Epithelial cell of proximal tubule (primary cell): Measurements from ENCODE around the gene CDC16. TPM values are rescaled to one million over a fixed set of nuclear protein-coding genes. Genes with fewer than 3 reads are reported as not detected.
A peak's percentile ranks its signal among the peaks of the same experiment; 100 is the strongest.
"Not testable (repeated sequence)": the region's sequence is repeated elsewhere in the genome, so short reads cannot be mapped to it uniquely, and the experiment has no call there.

ENCODE experiments used
- DNase-seq: peaks from one replicate; pipeline ENCODE4 v3.0.0-alpha.2; 2011; ENCODE audit warnings: low read depth
- H3K4me3 ChIP-seq: 2 replicates; pipeline ENCODE4 v1.5.1; 2011; ENCODE audit warnings: low read depth, mild to moderate bottlenecking, low read length
- total RNA-seq: library from RNA; depleted of rRNA; stranded (reverse); fragments of >200 nt; gene quantifications from 2 replicates; pipeline ENCODE4 v1.2.3, GENCODE V29; 2015
- TF ChIP-seq, protein P1 (sequence below): conservative IDR thresholded peaks from 2 replicates; pipeline ENCODE4 v1.5.1; 2012; ENCODE audit warnings: low read depth, mild to moderate bottlenecking, low read length

Gene CDC16, protein sequence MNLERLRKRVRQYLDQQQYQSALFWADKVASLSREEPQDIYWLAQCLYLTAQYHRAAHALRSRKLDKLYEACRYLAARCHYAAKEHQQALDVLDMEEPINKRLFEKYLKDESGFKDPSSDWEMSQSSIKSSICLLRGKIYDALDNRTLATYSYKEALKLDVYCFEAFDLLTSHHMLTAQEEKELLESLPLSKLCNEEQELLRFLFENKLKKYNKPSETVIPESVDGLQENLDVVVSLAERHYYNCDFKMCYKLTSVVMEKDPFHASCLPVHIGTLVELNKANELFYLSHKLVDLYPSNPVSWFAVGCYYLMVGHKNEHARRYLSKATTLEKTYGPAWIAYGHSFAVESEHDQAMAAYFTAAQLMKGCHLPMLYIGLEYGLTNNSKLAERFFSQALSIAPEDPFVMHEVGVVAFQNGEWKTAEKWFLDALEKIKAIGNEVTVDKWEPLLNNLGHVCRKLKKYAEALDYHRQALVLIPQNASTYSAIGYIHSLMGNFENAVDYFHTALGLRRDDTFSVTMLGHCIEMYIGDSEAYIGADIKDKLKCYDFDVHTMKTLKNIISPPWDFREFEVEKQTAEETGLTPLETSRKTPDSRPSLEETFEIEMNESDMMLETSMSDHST
- 20.0 and 27.9 TPM in 2 replicates for total RNA-seq

- DNase-seq = peak; percentile 31
- TF ChIP-seq, protein P1, sequence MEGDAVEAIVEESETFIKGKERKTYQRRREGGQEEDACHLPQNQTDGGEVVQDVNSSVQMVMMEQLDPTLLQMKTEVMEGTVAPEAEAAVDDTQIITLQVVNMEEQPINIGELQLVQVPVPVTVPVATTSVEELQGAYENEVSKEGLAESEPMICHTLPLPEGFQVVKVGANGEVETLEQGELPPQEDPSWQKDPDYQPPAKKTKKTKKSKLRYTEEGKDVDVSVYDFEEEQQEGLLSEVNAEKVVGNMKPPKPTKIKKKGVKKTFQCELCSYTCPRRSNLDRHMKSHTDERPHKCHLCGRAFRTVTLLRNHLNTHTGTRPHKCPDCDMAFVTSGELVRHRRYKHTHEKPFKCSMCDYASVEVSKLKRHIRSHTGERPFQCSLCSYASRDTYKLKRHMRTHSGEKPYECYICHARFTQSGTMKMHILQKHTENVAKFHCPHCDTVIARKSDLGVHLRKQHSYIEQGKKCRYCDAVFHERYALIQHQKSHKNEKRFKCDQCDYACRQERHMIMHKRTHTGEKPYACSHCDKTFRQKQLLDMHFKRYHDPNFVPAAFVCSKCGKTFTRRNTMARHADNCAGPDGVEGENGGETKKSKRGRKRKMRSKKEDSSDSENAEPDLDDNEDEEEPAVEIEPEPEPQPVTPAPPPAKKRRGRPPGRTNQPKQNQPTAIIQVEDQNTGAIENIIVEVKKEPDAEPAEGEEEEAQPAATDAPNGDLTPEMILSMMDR = no peak
- H3K4me3 ChIP-seq = peak within 1 kb of the TSS; percentile 86
Observed at GRCh38 chr13:114234645-114235421, at the start of gene CDC16. TSS of gene CDC16 (plus strand) at chr13:114234897. CDS start at chr13:114235085, 188 bp downstream.

DNA sequence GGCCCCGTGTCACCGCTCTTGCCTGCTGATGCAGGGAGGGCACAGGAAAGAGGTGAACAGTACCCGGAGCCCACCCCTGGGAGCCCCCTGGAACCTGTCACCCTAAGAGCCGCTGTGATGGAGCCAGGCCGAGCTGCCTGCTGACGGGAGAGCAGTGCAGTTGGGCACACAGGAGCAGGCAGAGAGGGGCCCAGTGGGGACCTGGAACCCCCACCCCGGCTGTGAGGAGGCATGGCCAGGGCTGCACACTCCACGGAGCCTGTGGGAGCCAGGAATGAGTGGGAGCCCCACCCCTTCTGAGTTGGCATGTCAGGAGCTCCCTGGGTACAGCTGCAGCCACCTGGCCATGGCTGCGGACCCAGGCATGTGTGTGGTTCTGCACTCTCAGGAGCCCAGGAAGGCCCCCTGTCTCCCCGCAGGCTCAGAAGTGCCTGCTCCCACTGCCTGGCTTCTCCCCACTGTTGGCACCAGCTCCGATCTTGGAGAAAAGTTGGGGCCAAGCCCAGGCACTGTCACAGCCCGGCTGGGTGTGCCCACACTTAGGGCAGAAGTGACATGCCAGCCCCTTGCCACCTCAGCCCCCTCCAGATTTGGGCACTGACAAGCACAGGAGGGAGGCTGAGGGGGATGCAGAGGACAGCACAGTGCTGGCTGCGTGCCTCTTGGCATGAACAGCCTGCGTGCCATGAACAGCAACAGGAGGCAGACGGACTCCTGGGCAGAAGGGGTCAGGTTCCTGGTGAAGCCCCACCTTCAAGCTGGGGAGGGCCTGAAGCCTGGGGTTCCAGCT lies 49.3 kb upstream of the CDC16 start:
- DNase-seq = no peak
- TF ChIP-seq, protein P1 = no peak
- H3K4me3 ChIP-seq = no peak overlapping the region

- H3K4me3 ChIP-seq = no peak overlapping the region
- TF ChIP-seq, protein P1 = no peak
- DNase-seq = no peak
Observed at GRCh38 chr13:114194853-114195252, 39.8 kb upstream of the CDC16 start.

- TF ChIP-seq, protein P1 = no peak
- no peak for DNase-seq
- no peak overlapping the region for H3K4me3 ChIP-seq
Observed at GRCh38 chr13:114196629-114197028, 38.1 kb upstream of the CDC16 start.

- TF ChIP-seq, protein P1 = no peak
- DNase-seq = no peak
- H3K4me3 ChIP-seq = no peak overlapping the region
Observed at GRCh38 chr13:114198556-114198955, 36.1 kb upstream of the CDC16 start.

DNA sequence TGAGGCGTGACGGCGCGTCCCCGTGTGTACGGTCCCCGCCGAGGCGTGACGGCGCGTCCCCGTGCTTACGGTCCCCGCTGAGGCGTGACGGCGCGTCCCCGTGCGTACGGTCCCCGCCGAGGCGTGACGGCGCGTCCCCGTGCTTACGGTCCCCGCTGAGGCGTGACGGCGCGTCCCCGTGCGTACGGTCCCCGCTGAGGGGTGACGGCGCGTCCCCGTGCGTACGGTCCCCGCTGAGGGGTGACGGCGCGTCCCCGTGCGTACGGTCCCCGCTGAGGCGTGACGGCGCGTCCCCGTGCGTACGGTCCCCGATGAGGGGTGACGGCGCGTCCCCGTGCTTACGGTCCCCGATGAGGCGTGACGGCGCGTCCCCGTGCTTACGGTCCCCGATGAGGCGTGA lies 35.2 kb upstream of the CDC16 start:
- not testable (repeated sequence) for H3K4me3 ChIP-seq, DNase-seq

DNA sequence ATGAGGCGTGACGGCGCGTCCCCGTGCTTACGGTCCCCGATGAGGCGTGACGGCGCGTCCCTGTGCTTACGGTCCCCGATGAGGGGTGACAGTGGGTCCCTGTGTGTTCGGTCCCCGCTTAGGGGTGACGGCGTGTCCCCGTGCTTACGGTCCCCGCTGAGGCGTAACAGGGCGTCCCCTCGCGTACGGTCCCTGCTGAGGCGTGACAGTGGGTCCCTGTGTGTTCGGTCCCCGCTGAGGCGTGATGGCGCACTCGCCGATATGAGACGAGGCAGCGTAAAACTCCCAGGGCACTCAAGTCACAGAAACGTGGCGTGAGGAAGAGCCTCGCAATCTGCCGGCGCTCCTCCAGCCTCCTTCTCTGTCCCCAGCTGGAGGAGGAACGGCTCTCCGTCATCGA lies 34.7 kb upstream of the CDC16 start:
- no peak for DNase-seq
- TF ChIP-seq, protein P1 = no peak
- H3K4me3 ChIP-seq = no peak overlapping the region
